HepG2 (cell line): ENCODE measurements around the gene TPRN. TPM values are rescaled to one million over a fixed set of nuclear protein-coding genes. Genes with fewer than 3 reads are reported as not detected.

Experiments
- AHR ChIP-seq: IDR thresholded peaks from 2 replicates; pipeline ENCODE4 v1.6.1; 2018; ENCODE audit warnings: missing genetic modification reagents, missing compliant biosample characterization
- ARID5B ChIP-seq: IDR thresholded peaks from 2 replicates; pipeline ENCODE4 v1.4.0; 2020; ENCODE audit warnings: mild to moderate bottlenecking, missing genetic modification reagents
- DRAP1 ChIP-seq: IDR thresholded peaks from 2 replicates; pipeline ENCODE4 v1.6.1; 2016; ENCODE audit warnings: missing genetic modification reagents, missing compliant biosample characterization
- E2F2 ChIP-seq: sonication (generic); formaldehyde crosslinking; IDR thresholded peaks from 2 replicates; pipeline ENCODE4 v1.4.0; 2020; ENCODE audit warnings: missing genetic modification reagents, borderline replicate concordance
- FOXJ3 ChIP-seq: sonication (generic); formaldehyde crosslinking; IDR thresholded peaks from 2 replicates; pipeline ENCODE4 v1.4.0; 2020; ENCODE audit warnings: missing genetic modification reagents, mild to moderate bottlenecking, borderline replicate concordance
- HOXA7 ChIP-seq: sonication (generic); formaldehyde crosslinking; IDR thresholded peaks from 2 replicates; pipeline ENCODE4 v1.8.1; 2022; ENCODE audit warnings: mild to moderate bottlenecking, missing genetic modification reagents, moderate library complexity
- MTA3 ChIP-seq: sonication (generic); formaldehyde crosslinking; IDR thresholded peaks from 2 replicates; pipeline ENCODE4 v1.4.0; 2020; ENCODE audit warnings: missing genetic modification reagents
- MXD4 ChIP-seq: IDR thresholded peaks from 2 replicates; pipeline ENCODE4 v1.6.1; 2016; ENCODE audit warnings: mild to moderate bottlenecking, missing biosample characterization, missing genetic modification reagents
- NCOA2 ChIP-seq: sonication (generic); formaldehyde crosslinking; IDR thresholded peaks from 2 replicates; pipeline ENCODE4 v1.8.0; 2022; ENCODE audit warnings: inconsistent platforms
- NFKBIZ ChIP-seq: IDR thresholded peaks from 2 replicates; pipeline ENCODE4 v1.6.1; 2018; ENCODE audit warnings: missing genetic modification reagents, missing compliant biosample characterization
- PITX1 ChIP-seq: sonication (generic); formaldehyde crosslinking; IDR thresholded peaks from 2 replicates; pipeline ENCODE4 v1.5.1; 2020; ENCODE audit warnings: mild to moderate bottlenecking, missing genetic modification reagents
- TRIM24 ChIP-seq: sonication (generic); formaldehyde crosslinking; IDR thresholded peaks from 2 replicates; pipeline ENCODE4 v1.8.0; 2022; ENCODE audit warnings: mild to moderate bottlenecking, missing genetic modification reagents
- ZNF431 ChIP-seq: sonication (generic); formaldehyde crosslinking; IDR thresholded peaks from 2 replicates; pipeline ENCODE4 v1.9.0; 2022; ENCODE audit warnings: missing genetic modification reagents, low read depth, mild to moderate bottlenecking, borderline replicate concordance
- ZNF510 ChIP-seq: sonication (generic); formaldehyde crosslinking; IDR thresholded peaks from 2 replicates; pipeline ENCODE4 v1.4.0; 2020; ENCODE audit warnings: low read depth, mild to moderate bottlenecking, missing genetic modification reagents
- ZNF589 ChIP-seq: sonication (generic); formaldehyde crosslinking; conservative IDR thresholded peaks from 2 replicates; pipeline ENCODE4 v1.8.0; 2022; ENCODE audit warnings: mild to moderate bottlenecking, moderate library complexity, missing genetic modification reagents
- ZNF619 ChIP-seq: sonication (generic); formaldehyde crosslinking; IDR thresholded peaks from 2 replicates; pipeline ENCODE4 v1.4.0; 2020; ENCODE audit warnings: mild to moderate bottlenecking, missing genetic modification reagents
- ZNF678 ChIP-seq: sonication (generic); formaldehyde crosslinking; IDR thresholded peaks from 2 replicates; pipeline ENCODE4 v1.4.0; 2020; ENCODE audit warnings: mild to moderate bottlenecking, missing genetic modification reagents
- ZNF724P ChIP-seq: sonication (generic); formaldehyde crosslinking; IDR thresholded peaks from 2 replicates; pipeline ENCODE4 v1.8.0; 2022; ENCODE audit warnings: missing genetic modification reagents, borderline replicate concordance
- ZNF782 ChIP-seq: sonication (generic); formaldehyde crosslinking; IDR thresholded peaks from 2 replicates; pipeline ENCODE4 v1.4.0; 2020; ENCODE audit warnings: missing genetic modification reagents, mild to moderate bottlenecking, borderline replicate concordance
- ZNF850 ChIP-seq: sonication (generic); formaldehyde crosslinking; conservative IDR thresholded peaks from 2 replicates; pipeline ENCODE4 v1.9.0; 2021; ENCODE audit warnings: mild to moderate bottlenecking, missing genetic modification reagents
- polyA plus RNA-seq, 8 experiments: library from polyadenylated mRNA; depleted of rRNA in 3 of 8; stranded (reverse) in 7 of 8; unstranded in 1 of 8; fragments of >200 nt; fragmentation: Illumina TruSeq in 4 of 8; extraction: Trizol in 4 of 8; gene quantifications; 2 replicates each; pipeline versions ENCODE4 v1.2.1 to v1.2.3, GENCODE V29; 2011 to 2016; ENCODE audit warnings: low read depth in 4 of 8, missing spikeins in 1 of 8, mixed read lengths in 1 of 8; ENCODE audit not compliant: insufficient read depth in 1 of 8
- total RNA-seq, 5 experiments: library from RNA; depleted of rRNA; stranded (reverse); fragments of >200 nt; fragmentation: Illumina TruSeq; extraction: Trizol; gene quantifications; 2 replicates each; pipeline ENCODE4 v1.2.3, GENCODE V29; 2016; ENCODE audit warnings: low read depth in 1 of 5

TPRN gene
- total and polyA plus RNA-seq, 2 of the 13 experiments (the other 11 are each of a cell fraction or from before 2014, with no cell fraction given), result 10.1 to 19.2 TPM

- TF ChIP-seq ARID5B (CRISPR knock-in tag) (peak; percentile 16; the same call in 1 of the 2 replicates), AHR (CRISPR knock-in tag) (no peak), MTA3 (no peak), ZNF431 (CRISPR knock-in tag) (no peak), HOXA7 (CRISPR knock-in tag) (no peak), MXD4 (CRISPR knock-in tag) (peak; percentile 25; the same call in 1 of the 2 replicates), ZNF850 (no peak), NCOA2 (CRISPR knock-in tag) (peak; percentile 16; the same call in 1 of the 2 replicates), ZNF589 (CRISPR knock-in tag) (no peak), FOXJ3 (CRISPR knock-in tag) (no peak), PITX1 (CRISPR knock-in tag) (0 out of 2 replicates have a peak, but pooled peaks have one; percentile 27), DRAP1 (no peak), E2F2 (CRISPR knock-in tag) (no peak), ZNF619 (CRISPR knock-in tag) (no peak), ZNF510 (CRISPR knock-in tag) (no peak), NFKBIZ (CRISPR knock-in tag) (no peak), ZNF724P (CRISPR knock-in tag) (no peak), ZNF678 (CRISPR knock-in tag) (no peak), TRIM24 (CRISPR knock-in tag) (no peak), ZNF782 (peak; percentile 46; the same call in 1 of the 2 replicates)
Measured at GRCh38 chr9:137221506-137222111, 21.1 kb upstream of the TPRN start (continued).
